HCT116 (cell line): ENCODE measurements around the gene IRF2BP2. TPM values are rescaled to one million over a fixed set of nuclear protein-coding genes. Genes with fewer than 3 reads are reported as not detected.

Experiments
- ATAC-seq: fragments of 200-7000 bp; cut with Tn5 transposase; 2 replicates; pipeline ENCODE4 v1.9.1; 2020; ENCODE audit warnings: mild to moderate bottlenecking, moderate library complexity
- BruUV-seq: library from RNA; stranded (reverse); fragments of 400-500 nt; replicated peaks from 2 replicates; lab custom pipeline; 2021; lab: Mats Ljungman, UMichigan
- CTCF ChIA-PET: fragments of 300-600 bp; sonication (Branson Sonifier 250); formaldehyde crosslinking; loops from one replicate; lab custom pipeline; 2021; ENCODE audit warnings: antibody characterized with exemption; lab: Charles Lee
- POLR2A ChIA-PET: fragments of 300-600, 350-600 bp; sonication (Branson Sonifier 250); formaldehyde crosslinking; loops from one replicate; lab custom pipeline; 2021; ENCODE audit warnings: antibody characterized with exemption; lab: Charles Lee
- RAD21 ChIA-PET, 2 experiments: fragments of 300-600 bp; sonication (Branson Sonifier 250); formaldehyde crosslinking; loops; one replicate each; lab custom pipeline; 2023; ENCODE audit warnings: low total read pairs in 2 of 2; ENCODE audit not compliant: uncharacterized antibody in 2 of 2, unreplicated experiment in 2 of 2, low non-redundant PET in 1 of 2; lab: Charles Lee
- DNase-seq: peaks from one replicate; pipeline ENCODE4 v3.0.0-alpha.2; 2010; ENCODE audit warnings: low read depth, low spot score
- H2AFZ ChIP-seq: fragments of 200-600 bp; shearing (Covaris generic), sonication (generic); 2 replicates; pipeline ENCODE4 v1.6.1; 2017; ENCODE audit warnings: low read depth, mixed run types, mixed read lengths, antibody characterized with exemption, low read length; ENCODE audit not compliant: poor library complexity, severe bottlenecking
- H3K27ac ChIP-seq: 2 replicates; pipeline ENCODE4 v1.5.1; 2012; ENCODE audit warnings: low read depth, low read length
- H3K27me3 ChIP-seq: fragments of 200-600 bp; sonication (generic); 2 replicates; pipeline ENCODE4 v1.6.1; 2016; ENCODE audit warnings: mixed run types, low read length, mixed read lengths; ENCODE audit not compliant: insufficient read depth
- H3K36me3 ChIP-seq, 2 experiments: fragments of 200-500 bp in 1 of 2; fragments of 200-600 bp in 1 of 2; sonication (Bioruptor generic) in 1 of 2; sonication (generic) in 1 of 2; 2 replicates each; pipeline versions ENCODE4 v1.5.1 to v1.6.1; 2014 to 2016; ENCODE audit warnings: low read length in 2 of 2, inconsistent platforms in 1 of 2, mixed read lengths in 1 of 2, mixed run types in 1 of 2; ENCODE audit not compliant: insufficient read depth in 2 of 2, control insufficient read depth in 1 of 2
- H3K4me1 ChIP-seq, 2 experiments: fragments of 200-600 bp in 1 of 2; sonication (generic) in 1 of 2; 2 replicates each; pipeline versions ENCODE4 v1.5.1 to v1.6.1; 2012 to 2017; ENCODE audit warnings: low read length in 2 of 2, inconsistent platforms in 1 of 2, mild to moderate bottlenecking in 1 of 2, mixed read lengths in 1 of 2, mixed run types in 1 of 2, moderate library complexity in 1 of 2; ENCODE audit not compliant: insufficient read depth in 2 of 2, control insufficient read depth in 1 of 2
- H3K4me2 ChIP-seq: fragments of 200-600 bp; sonication (generic); 2 replicates; pipeline ENCODE4 v1.6.1; 2017; ENCODE audit warnings: mixed run types, low read length, mixed read lengths
- H3K4me3 ChIP-seq, 2 experiments: fragments of 200-600 bp in 1 of 2; sonication (generic) in 1 of 2; replicated peaks in 1 of 2; 2 replicates each; pipeline ENCODE4 v1.5.1; 2011 to 2016; ENCODE audit warnings: low read length in 2 of 2, control low read depth in 1 of 2, low read depth in 1 of 2, mild to moderate bottlenecking in 1 of 2, mixed read lengths in 1 of 2, mixed run types in 1 of 2
- H3K79me2 ChIP-seq: fragments of 200-600 bp; sonication (generic); 2 replicates; pipeline ENCODE4 v1.6.1; 2017; ENCODE audit warnings: mild to moderate bottlenecking, mixed run types, low read length, moderate library complexity, mixed read lengths; ENCODE audit not compliant: insufficient read depth
- H3K9ac ChIP-seq: fragments of 200-600 bp; sonication (generic); 2 replicates; pipeline ENCODE4 v1.6.1; 2016; ENCODE audit warnings: low read length, mixed read lengths
- H3K9me2 ChIP-seq: fragments of 200-600 bp; sonication (generic), shearing (Covaris generic); 2 replicates; pipeline ENCODE4 v1.6.1; 2017; ENCODE audit warnings: mixed run types, mild to moderate bottlenecking, moderate library complexity; ENCODE audit not compliant: insufficient read depth
- H3K9me3 ChIP-seq, 2 experiments: fragments of 200-500 bp in 1 of 2; fragments of 200-600 bp in 1 of 2; sonication (Bioruptor generic) in 1 of 2; sonication (generic) in 1 of 2; 2 replicates each; pipeline ENCODE4 v1.6.1; 2014 to 2017; ENCODE audit warnings: low read length in 2 of 2, mixed read lengths in 2 of 2, inconsistent platforms in 1 of 2, low read depth in 1 of 2, mild to moderate bottlenecking in 1 of 2, mixed run types in 1 of 2, moderate library complexity in 1 of 2; ENCODE audit not compliant: control insufficient read depth in 1 of 2, insufficient read depth in 1 of 2
- H4K20me1 ChIP-seq: fragments of 200-600 bp; sonication (generic), shearing (Covaris generic); 2 replicates; pipeline ENCODE4 v1.6.1; 2017; ENCODE audit warnings: mixed run types, mild to moderate bottlenecking, moderate library complexity; ENCODE audit not compliant: insufficient read depth
- CBX3 ChIP-seq: IDR thresholded peaks from 2 replicates; pipeline ENCODE4 v1.6.1; 2012; ENCODE audit warnings: low read depth
- CEBPB ChIP-seq: IDR thresholded peaks from 2 replicates; pipeline ENCODE4 v1.6.1; 2012; ENCODE audit warnings: low read depth
- EZH2phosphoT487 ChIP-seq: fragments of 200-600 bp; IDR thresholded peaks from 2 replicates; pipeline ENCODE4 v1.6.1; 2018; ENCODE audit warnings: antibody characterized with exemption, borderline replicate concordance
- JUND ChIP-seq: IDR thresholded peaks from 2 replicates; pipeline ENCODE4 v1.6.1; 2012
- MAX ChIP-seq: IDR thresholded peaks from 2 replicates; pipeline ENCODE4 v1.6.1; 2012
- POLR2A ChIP-seq: IDR thresholded peaks from 2 replicates; pipeline ENCODE4 v1.7.0; 2011; ENCODE audit warnings: borderline replicate concordance; ENCODE audit not compliant: insufficient read depth, insufficient read length; ENCODE audit errors: extremely low read depth
- POLR2AphosphoS5 ChIP-seq: IDR thresholded peaks from 2 replicates; pipeline ENCODE4 v1.6.1; 2011; ENCODE audit warnings: mild to moderate bottlenecking, low read depth, low read length, moderate library complexity
- RAD21 ChIP-seq: IDR thresholded peaks from 2 replicates; pipeline ENCODE4 v1.6.1; 2012; ENCODE audit warnings: low read depth, mild to moderate bottlenecking
- REST ChIP-seq: IDR thresholded peaks from 2 replicates; pipeline ENCODE4 v1.6.1; 2012; ENCODE audit warnings: low read depth
- SIN3A ChIP-seq: IDR thresholded peaks from 2 replicates; pipeline ENCODE4 v1.6.1; 2012; ENCODE audit warnings: low read depth
- SP1 ChIP-seq: IDR thresholded peaks from 2 replicates; pipeline ENCODE4 v1.6.1; 2012; ENCODE audit warnings: low read depth
- ZBTB33 ChIP-seq: IDR thresholded peaks from 2 replicates; pipeline ENCODE4 v1.6.1; 2011; ENCODE audit warnings: mild to moderate bottlenecking, low read length, moderate library complexity; ENCODE audit not compliant: insufficient replicate concordance; ENCODE audit errors: extremely low read depth
- ZFX ChIP-seq: fragments of 450-650 bp; IDR thresholded peaks from 2 replicates; pipeline ENCODE4 v1.6.1; 2017
- ZNF274 ChIP-seq: fragments of 200-500 bp; sonication (Bioruptor generic); IDR thresholded peaks from 2 replicates; pipeline ENCODE4 v1.6.1; 2014; ENCODE audit warnings: mild to moderate bottlenecking, low read depth, low read length, inconsistent platforms
- intact Hi-C: fragments of 100-400 bp; cut with micrococcal nuclease; formaldehyde crosslinking; loops from 2 replicates; pipeline ENCODE4 v1.10.0; 2022
- total RNA-seq: library from RNA; stranded (reverse); gene quantifications from one replicate; pipeline ENCODE4 v1.2.1, GENCODE V29; 2021; ENCODE audit not compliant: unreplicated experiment

The IRF2BP2 gene
- total RNA-seq, 1 experiment from 2014 or later: 61.3 TPM

- TF ChIP-seq EZH2phosphoT487 (no peak), REST (no peak), CBX3 (no peak), ZFX (no peak), JUND (no peak), ZNF274 (no peak), POLR2A (no peak)
These were observed 33.3 kb upstream of the IRF2BP2 start (continued) for GRCh38 chr1:234643111-234643849.

GRCh38 chr1:234642428-234642827 is 32.5 kb upstream of the IRF2BP2 start:
- no peaks in the 10 kb centered on the region for H4K20me1 ChIP-seq
- DNase-seq: no peak
- peaks cover 0 to 12% of the 10 kb centered on the region in 2 experiments; a peak in 2 of 4 replicates for H3K4me1 ChIP-seq
- H3K9me2 ChIP-seq: no peaks in the 10 kb centered on the region
- H3K4me3 ChIP-seq: no peak overlapping the region
- H3K9ac ChIP-seq: no peak overlapping the region
- no peak for ATAC-seq
- no peak overlapping the region for H3K4me2 ChIP-seq
- no peak overlapping the region for H2AFZ ChIP-seq
- no peaks in the 10 kb centered on the region for H3K27me3 ChIP-seq
- no peak overlapping the region for H3K27ac ChIP-seq
- no TSS peak for BruUV-seq
- no peaks in the 10 kb centered on the region for H3K36me3 ChIP-seq
- ChIA-PET RAD21 (no interaction called here), POLR2A (interaction anchor here (1.2 kb wide), 1 partner anchor 16 kb away, joined by 3 read pairs; no protein-coding TSS in a partner anchor), CTCF (no interaction called here)
- no peaks in the 10 kb centered on the region for H3K79me2 ChIP-seq
- intact Hi-C loops: no loop called here
- H3K9me3 ChIP-seq: peaks cover 0 to 10% of the 10 kb centered on the region in 2 experiments; a peak in 1 of 4 replicates
- TF ChIP-seq REST (no peak), CEBPB (no peak), ZNF274 (no peak), POLR2A (no peak), SIN3A (no peak), MAX (no peak), SP1 (no peak), CBX3 (no peak), RAD21 (no peak), ZFX (no peak), POLR2AphosphoS5 (no peak), EZH2phosphoT487 (no peak), ZBTB33 (no peak)
